Pulmonary artery endothelial cell (primary cell): ENCODE results near the gene ARRDC3. TPM values are rescaled to one million over a fixed set of nuclear protein-coding genes. Genes with fewer than 3 reads are reported as not detected.

Source experiments
- DNase-seq: peaks from one replicate; pipeline ENCODE4 v3.0.0-alpha.2; 2011; ENCODE audit warnings: low read depth, low spot score
- total RNA-seq: library from RNA; depleted of rRNA; stranded (reverse); fragments of >200 nt; gene quantifications from 2 replicates; pipeline ENCODE4 v1.2.3, GENCODE V29; 2014

ARRDC3 gene
- total RNA-seq, 1 donor from 2014 or later: 85.3 TPM

DNA sequence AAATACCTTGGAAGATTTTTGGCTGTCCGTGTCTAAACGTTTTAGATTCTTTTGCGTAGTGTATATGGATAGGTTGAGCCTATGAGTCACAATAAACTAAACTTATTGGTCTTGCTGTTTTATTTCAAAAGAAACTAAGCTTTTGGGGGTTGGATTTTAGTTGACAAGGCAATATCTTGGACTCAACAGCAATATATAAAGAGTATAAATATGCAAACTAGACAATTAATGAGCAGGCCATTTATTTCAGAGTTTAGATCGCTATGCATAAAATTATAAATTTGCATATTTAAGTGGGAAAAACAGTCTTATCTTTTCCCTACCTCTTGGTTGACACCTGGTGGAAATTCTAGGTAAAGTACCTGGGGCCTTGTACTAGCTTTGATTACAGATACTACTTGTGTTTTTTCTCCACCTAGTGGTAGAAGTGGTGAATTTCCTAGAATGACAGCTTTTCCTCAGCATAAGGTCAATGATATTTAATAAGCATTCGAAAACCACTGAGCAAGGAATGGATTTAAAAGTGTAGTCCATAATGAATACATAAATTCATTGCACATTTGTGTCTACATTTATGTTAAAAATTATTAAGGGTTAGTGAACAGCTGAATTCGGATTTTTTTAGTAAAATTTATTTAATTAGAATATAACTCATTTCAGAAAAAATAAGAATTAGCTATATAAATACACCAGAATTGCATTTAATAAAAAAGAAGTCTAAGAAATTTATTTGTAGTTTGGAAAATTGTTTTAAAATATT, 1.7 kb upstream of the ARRDC3 start:
- DNase-seq: peak; percentile 72

DNA sequence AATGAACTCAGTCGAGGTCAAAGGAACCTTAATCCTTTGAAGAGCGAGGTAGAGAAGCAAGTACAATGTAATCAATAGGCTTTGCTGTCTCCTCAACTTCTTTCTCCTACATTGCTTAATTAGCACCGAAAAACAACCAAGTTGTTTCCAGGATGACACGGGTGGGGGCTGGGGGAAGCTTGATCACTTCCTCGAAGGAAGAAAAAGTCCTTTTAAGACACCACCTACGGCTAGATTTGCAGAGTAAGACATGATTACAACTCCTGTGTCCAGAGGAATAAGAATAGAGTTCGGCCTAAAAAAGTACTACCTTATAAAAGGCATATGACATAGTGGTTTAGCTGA, 811 bp upstream of the ARRDC3 start:
- no peak for DNase-seq

DNA sequence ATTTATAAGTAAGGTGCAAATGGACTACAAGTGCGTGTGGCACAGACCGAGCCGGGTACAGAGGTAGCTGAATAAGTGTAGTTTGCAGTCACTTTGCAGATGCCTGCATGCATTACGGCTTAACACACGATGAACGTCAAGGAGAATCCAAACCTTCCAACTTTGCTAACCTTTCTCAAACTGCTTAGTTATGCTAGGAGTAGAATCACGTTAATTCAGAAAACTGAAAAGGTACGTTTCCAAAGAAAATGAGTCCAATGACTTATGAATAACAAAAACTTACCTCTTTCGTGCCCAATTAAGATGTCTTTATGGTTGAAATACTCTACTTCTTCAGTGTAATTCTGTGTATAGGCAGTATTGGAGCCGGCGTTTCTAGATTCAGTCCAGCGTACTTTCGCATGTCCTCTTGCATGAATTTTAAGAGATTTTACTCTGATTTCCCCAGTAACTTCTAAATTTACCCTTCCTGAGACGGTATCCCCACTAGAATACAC, 539 bp downstream of the ARRDC3 start:
- no peak for DNase-seq

DNA sequence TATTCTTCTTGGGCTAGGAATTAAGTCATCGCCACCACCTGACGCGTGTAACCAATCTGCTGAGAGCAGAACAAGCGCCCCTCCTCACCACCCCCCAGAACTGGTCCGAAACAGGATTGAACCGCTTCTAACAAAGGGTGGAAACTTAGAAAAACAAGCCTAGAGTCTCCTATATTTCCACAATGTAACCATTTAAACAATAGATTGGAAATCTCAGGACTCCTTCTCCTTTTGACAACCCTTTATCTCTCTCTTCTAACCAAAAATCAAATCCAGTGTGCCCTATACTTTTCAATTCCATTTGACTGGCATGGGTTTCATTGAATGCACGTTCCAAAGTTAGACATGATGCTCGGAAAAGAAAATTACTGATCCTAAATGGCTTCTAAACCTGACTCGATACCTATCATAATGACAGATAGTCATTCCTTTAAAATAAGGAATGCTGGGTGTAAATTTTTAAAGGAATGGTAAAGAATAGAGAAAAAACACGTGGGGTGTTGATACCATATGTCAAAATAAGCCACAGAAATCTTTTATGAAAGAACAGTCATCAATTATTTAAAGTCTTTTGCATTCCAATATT, 1.2 kb downstream of the ARRDC3 start:
- peak; percentile 69 for DNase-seq

- DNase-seq: no peak
These were observed 1.8 kb downstream of the ARRDC3 start for GRCh38 chr5:91381239-91381773.

DNA sequence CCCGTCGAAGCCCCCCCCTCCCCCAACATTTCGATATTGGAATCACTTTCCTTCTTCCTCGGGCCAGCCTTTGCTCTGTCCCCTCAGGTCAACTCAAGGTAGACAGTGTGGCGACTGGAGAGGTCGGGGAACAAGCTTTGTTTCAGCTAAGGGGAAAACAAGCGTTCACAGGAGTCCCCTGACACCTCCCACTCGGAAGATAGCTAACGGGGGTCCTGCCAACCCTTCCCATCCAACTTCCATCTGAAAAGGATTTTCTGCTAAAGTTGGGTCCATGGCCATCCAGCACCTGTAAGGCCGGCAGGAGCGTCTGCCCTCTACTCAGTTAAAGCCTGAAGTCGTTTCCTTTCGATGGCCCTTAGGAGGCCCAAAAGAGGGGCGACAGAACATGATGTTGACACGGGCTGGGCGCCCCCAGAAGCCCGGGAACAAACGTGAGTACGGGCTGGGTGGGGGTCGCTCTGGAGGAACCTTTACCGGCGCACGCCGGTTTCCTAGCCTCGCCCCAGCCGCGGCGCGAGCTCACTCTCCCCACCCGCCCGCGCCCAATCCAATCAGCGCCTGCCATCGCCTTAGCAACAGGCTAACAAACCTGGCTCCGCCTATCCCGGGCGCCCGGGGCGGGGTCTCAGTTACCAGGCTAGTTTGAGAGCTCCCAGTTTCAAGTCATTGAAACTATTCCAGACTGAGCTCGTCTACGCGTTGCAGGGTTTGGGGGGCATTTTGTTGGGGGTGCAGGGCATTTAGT, 2.5 kb downstream of the ARRDC3 start:
- DNase-seq: peak; percentile 81

DNA sequence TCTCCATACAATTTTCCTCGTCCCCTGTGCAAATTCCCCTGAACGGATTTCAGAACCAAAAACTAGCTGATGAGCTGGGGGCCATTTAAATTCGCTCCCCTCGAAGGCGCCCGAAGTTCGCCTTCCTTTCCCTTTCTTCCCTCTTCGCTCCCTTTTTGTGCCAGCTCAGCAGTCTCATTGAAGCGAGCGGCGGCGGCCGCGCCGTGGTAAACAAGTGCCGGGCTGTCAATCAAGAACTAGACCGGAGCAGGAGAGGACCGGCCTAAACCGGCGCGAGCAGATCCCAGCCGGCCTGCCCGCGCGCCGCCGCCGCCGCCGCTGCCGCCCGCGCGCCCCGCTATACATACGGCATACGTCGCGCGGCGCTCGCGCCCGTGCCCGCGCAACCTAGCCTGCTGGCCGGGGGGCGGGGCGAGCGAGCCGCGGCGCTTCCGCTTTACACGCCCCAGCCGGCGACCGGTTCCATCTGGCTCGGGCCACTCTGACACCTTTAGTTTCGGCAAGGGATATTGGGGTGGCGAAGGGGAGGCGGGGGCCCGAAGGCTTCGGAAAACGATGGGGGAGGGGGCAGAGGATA, 3.1 kb downstream of the ARRDC3 start:
- DNase-seq: peak; percentile 75

DNA sequence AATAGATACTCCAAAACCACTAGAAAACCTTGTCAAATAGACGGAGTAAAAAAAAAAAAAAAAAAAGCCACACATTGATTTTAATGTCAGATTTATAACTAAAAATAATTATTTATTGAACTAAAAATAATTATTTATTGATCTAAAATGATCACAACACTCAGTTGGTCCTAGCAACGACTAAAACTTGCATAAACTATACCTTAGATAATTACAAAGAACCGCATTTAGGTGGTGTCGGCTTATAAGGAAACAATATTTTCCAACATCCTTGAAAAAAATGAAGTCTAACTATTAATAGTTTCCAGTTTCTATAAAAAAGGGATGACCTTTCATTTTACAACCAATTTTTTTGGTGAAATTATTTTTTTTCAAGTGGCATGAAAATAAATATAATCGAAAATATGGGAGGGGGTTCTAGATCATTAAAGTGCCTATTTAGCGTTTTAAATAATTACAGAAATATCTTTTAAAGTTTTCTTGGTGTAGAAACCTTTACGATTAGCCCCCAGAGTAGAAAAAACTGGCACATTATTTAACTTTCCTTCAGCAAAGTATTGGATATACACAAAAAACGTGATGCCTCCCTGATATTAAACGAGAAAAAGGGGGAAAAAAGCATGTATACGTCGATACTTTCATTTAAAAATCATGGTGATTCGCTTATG, 3.7 kb downstream of the ARRDC3 start:
- DNase-seq: no peak

GRCh38 chr5:91378752-91379211, 4.3 kb downstream of the ARRDC3 start:
- DNase-seq: no peak

DNA sequence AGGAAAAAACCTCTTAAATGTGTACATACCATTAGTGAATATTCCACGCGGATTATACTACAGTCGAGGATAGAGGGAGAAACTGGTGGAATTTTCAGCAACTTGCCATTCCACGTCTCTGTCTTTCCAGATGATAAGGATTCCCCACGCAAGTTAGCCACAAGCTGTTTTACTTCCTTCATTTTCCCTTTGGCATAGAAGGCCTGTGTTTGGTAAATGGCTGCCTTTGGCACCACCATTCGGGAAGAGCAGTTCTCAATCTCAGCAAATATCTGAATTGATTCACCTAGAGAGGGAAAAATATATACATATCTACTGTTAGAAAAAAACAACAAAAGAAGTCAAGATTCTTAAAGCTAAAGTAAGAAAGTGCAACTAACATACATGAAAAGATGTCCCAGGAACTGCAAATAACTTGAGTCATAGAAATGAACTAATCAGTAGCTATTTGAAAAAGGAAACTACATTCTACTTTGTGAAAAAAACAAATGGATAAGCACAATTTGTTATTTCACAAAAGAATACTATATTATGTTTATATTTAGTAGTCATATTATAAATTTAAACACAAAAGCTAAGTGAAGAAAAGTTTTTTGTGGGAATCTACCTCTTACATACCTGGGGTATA, 8.1 kb downstream of the ARRDC3 start:
- DNase-seq: no peak

- no peak for DNase-seq
These were observed 9.5 kb downstream of the ARRDC3 start for GRCh38 chr5:91373600-91373999.

- DNase-seq: no peak
These were observed 10.1 kb downstream of the ARRDC3 start for GRCh38 chr5:91373006-91373405.

DNA sequence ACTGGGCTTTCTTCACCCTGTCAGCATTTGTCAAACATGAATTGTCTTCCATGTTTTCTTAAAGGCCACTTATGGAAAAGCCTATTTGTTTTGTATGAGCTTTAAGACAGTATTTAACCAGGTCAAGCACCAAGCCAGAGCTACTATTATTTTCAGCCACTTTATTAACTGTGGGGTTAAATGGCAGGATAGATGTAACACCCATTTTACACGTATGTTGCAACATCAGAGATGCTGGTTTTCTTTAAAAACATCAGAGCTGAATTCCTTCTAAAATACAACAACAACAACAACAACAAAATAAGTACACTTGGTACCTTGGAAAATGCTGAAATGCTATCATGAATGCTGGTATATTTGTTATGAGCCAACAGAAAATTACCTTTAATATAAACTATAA, 13.6 kb downstream of the ARRDC3 start:
- DNase-seq: no peak

DNA sequence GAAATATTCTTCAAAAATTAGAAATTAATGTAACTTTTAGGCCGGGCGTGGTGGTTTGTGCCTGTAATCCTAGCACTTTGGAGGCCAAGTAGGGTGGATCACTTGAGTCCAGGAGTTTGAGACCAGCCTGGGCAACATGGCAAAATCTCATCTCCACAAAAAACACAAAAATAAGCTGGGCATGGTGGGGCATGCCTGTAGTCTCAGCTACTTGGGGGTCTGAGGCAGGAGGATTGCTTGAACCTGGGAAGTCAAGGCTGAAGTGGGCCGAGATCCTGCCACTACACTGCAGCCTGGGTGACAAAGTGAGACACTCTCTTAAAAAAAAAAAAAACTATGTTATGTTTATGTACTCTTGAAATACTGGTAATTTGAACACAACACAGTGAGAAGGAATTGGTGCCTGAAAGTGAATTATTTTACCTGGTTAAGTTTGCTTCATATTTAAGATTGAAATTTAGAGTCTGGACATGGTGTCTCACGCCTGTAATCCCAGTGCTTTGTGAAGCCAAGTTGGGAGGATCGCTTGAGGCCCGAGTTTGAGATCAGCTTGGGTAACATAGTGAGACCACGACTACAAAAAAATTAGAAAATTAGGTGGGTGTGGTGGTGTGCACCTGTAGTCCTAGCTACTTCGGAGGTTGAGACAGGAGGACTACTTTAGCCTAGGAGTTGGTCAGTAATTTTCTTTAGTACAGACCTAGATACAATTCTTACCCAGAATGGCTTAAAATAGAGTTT, 15.0 kb downstream of the ARRDC3 start:
- DNase-seq: no peak

- no peak for DNase-seq
These were observed 15.8 kb downstream of the ARRDC3 start for GRCh38 chr5:91367344-91367743.

DNA sequence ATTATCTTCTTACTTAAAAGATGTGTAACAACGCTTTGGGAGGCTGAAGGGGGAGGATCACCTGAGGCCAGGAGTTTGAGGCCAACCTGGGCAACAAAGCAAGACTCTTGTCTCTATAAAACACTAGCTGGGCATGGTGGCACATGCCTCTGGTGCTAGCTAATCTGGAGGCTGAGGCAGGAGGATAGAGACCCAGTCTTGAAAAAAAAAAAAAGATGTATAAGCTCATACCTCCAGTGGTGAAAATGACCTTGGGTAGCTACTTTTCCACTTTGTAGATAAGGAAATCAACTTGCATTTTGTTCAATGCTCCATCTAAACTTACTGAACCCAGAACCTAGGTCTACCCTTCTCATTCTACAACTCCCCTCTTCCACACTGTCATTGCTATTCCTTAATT, 16.6 kb downstream of the ARRDC3 start:
- no peak for DNase-seq

DNA sequence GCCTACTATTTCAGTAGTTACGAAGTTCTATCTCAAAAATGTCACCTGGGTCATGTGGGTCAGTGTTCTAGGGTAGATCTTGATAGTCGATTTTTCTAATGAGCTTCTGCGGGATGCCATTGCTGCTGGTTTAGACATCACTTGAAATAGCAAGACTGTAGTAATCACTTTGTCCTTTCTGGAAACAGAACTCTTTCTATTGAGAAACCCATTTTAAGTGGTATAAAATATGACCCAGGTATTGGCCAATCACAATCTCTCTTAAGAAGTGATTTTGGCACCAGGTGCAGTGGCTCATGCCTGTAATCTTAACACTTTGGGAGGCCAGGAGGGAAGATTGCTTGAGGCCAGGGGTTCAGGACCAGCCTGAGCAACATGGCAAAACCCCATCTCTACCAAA, 17.6 kb downstream of the ARRDC3 start:
- DNase-seq: no peak

DNA sequence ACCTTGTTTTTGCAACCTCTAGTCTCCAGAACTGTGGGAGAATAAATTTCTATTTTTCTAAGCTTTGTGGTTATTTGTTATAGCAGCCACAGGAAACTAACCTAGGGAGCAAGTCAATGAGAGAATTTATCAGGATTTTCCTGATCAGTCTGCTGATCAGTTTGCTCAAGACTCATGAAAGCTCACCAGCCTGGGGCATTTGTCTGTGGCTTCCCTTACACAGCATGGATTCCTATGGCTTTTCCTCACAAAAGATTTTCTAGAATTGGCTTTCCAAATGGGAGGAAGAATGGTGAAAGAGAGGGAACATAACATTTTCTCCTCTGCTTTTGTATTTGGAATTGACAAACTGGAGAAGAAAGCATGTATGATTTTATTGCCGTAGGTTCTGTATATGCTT, 20.2 kb downstream of the ARRDC3 start:
- DNase-seq: no peak

- DNase-seq: no peak
These were observed 21.3 kb downstream of the ARRDC3 start for GRCh38 chr5:91361790-91362189.

- no peak for DNase-seq
These were observed 21.9 kb downstream of the ARRDC3 start for GRCh38 chr5:91361055-91361701.
